HG02588 (cell line): Measurements from ENCODE around the gene PRKACA.

Source experiments
- ATAC-seq: cut with Tn5 transposase; IDR thresholded peaks from one replicate; pipeline ENCODE4 v1.9.1; 2021; ENCODE audit warnings: mild to moderate bottlenecking, moderate library complexity; ENCODE audit not compliant: unreplicated experiment

PRKACA gene

GRCh38 chr19:14096272-14096992 is 21.1 kb downstream of the PRKACA start:
- no peak for ATAC-seq

- ATAC-seq: no peak
Measured at GRCh38 chr19:14094854-14095253, 22.7 kb downstream of the PRKACA start.

- no peak for ATAC-seq
Measured at GRCh38 chr19:14093117-14093823, 24.3 kb downstream of the PRKACA start.

- peak; percentile 2 for ATAC-seq
Measured at GRCh38 chr19:14091813-14092462, 25.6 kb downstream of the PRKACA start.

GRCh38 chr19:14091081-14091812 is 26.3 kb downstream of the PRKACA start:
- peak; percentile 55 for ATAC-seq

GRCh38 chr19:14090509-14091080 is 27.0 kb downstream of the PRKACA start, which contains the start of gene SAMD1:
Gene SAMD1 (minus strand): TSS chr19:14090751.
- peak; percentile 33 for ATAC-seq

- ATAC-seq: no peak
Measured at GRCh38 chr19:14089662-14090508, 27.7 kb downstream of the PRKACA start.

- ATAC-seq: no peak
Measured at GRCh38 chr19:14089412-14089661, 28.2 kb downstream of the PRKACA start.

- no peak for ATAC-seq
Measured at GRCh38 chr19:14088634-14089411, 28.7 kb downstream of the PRKACA start.

GRCh38 chr19:14086098-14086497 is 31.5 kb downstream of the PRKACA start:
- ATAC-seq: no peak

- no peak for ATAC-seq
Measured at GRCh38 chr19:14085309-14085995, 32.1 kb downstream of the PRKACA start, which contains the start of gene C19orf67. Gene C19orf67 (minus strand): TSS chr19:14085783. CDS start chr19:14085627, 156 bp downstream.

GRCh38 chr19:14082675-14082960 is 34.9 kb downstream of the PRKACA start:
- no peak for ATAC-seq

GRCh38 chr19:14081797-14082674 is 35.5 kb downstream of the PRKACA start:
- peak; percentile 29 for ATAC-seq

GRCh38 chr19:14080887-14081796 is 36.4 kb downstream of the PRKACA start:
- peak; percentile 73 for ATAC-seq

- no peak for ATAC-seq
Measured at GRCh38 chr19:14078411-14078810, 39.2 kb downstream of the PRKACA start.

GRCh38 chr19:14073925-14074838 is 43.4 kb downstream of the PRKACA start:
- no peak for ATAC-seq
